ENCODE data around the gene ANKRD29. TPM values are rescaled to one million over a fixed set of nuclear protein-coding genes. Genes with fewer than 3 reads are reported as not detected.

The ANKRD29 gene
- total and polyA plus RNA-seq, 2 of the 4 experiments (the other 2 are of a cell fraction): 0.18 to 0.31 TPM

DNA sequence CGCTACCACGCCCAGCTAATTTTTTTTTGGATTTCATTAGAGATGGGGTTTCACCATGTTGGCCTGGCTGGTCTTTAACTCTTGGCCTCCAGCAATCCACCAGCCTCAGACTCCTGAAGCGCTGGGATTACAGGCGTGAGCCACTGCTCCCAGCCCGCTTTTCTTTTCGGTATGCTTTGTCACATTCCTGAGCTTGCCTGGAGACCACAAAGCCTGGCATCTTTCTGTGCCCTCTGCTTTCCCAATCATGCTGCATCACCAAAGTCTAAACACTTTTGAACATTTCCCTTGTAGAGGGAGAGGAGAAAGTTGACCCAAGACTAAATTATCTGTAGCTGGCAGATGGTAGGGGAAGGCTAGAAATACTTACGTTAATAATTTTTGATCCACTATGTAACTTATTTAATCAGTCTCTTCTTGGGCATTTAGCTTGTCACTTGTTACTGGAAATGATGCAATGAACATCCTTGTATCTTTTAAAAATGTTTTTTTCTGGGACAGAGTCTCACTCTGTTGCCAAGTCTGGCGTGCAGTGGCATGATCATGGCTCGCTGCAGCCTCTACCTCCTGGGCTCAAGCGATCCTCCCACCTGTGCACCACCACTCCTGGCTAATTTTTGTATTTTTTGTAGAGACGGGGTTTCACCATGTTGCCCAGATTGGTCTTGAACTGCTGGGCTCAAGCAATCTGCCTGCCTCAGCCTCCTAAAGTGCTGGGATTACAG lies 73.7 kb downstream of the ANKRD29 start:
- no peak for ATAC-seq (ENCODE audit: low read depth)
- no TSS peak for BruUV-seq (replicated peaks)
- H2BK120ac ChIP-seq (ENCODE audit: low read depth, low read length): no peak overlapping the region
- peaks cover 2% of the 10 kb centered on the region for H3K4me1 ChIP-seq (ENCODE audit: control insufficient read depth, insufficient read depth, low read length)
- WGBS, 2 experiments (ENCODE audit: extremely low coverage in 2 of 2, insufficient read length in 1 of 2): 67% methylated on average over 4 of the region's 11 CpGs; no CpG with 5 or more reads in 1 of the 2 experiments
- no peak for TF ChIP-seq SMC3 (IDR thresholded peaks at IDR 0.05; ENCODE audit: low read depth, low read length)
- TF ChIP-seq RFX5 (IDR thresholded peaks at IDR 0.05; ENCODE audit: low read depth, low read length): no peak
- TF ChIP-seq, protein P1, sequence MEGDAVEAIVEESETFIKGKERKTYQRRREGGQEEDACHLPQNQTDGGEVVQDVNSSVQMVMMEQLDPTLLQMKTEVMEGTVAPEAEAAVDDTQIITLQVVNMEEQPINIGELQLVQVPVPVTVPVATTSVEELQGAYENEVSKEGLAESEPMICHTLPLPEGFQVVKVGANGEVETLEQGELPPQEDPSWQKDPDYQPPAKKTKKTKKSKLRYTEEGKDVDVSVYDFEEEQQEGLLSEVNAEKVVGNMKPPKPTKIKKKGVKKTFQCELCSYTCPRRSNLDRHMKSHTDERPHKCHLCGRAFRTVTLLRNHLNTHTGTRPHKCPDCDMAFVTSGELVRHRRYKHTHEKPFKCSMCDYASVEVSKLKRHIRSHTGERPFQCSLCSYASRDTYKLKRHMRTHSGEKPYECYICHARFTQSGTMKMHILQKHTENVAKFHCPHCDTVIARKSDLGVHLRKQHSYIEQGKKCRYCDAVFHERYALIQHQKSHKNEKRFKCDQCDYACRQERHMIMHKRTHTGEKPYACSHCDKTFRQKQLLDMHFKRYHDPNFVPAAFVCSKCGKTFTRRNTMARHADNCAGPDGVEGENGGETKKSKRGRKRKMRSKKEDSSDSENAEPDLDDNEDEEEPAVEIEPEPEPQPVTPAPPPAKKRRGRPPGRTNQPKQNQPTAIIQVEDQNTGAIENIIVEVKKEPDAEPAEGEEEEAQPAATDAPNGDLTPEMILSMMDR (conservative IDR thresholded peaks at IDR 0.05; ENCODE audit: low read depth, low read length): no peak
- TF ChIP-seq MAZ (IDR thresholded peaks at IDR 0.05; ENCODE audit: borderline replicate concordance, low read depth, low read length): no peak
- no peak for TF ChIP-seq BHLHE40 (IDR thresholded peaks at IDR 0.05; ENCODE audit: low read depth, low read length)
- TF ChIP-seq CEBPB (IDR thresholded peaks at IDR 0.05; ENCODE audit: low read depth, low read length): no peak
- H3K4ac ChIP-seq (ENCODE audit: low read depth, low read length): no peak overlapping the region
- ChIA-PET POLR2A (ENCODE audit: unreplicated experiment) (interaction anchor here (0.6 kb wide), 1 partner anchor 1390 kb away, joined by 6 read pairs; no protein-coding TSS in a partner anchor), CTCF (interaction anchor here (1.9 kb wide), 1 partner anchor 72 kb away, joined by 4 read pairs; no protein-coding TSS in a partner anchor)
- no peak overlapping the region for H3K18ac ChIP-seq (ENCODE audit: low read depth, low read length)
- no peak overlapping the region for H2AK5ac ChIP-seq (ENCODE audit: low read depth, low read length)
- intact Hi-C loops (cut with micrococcal nuclease) (loop anchor here (5.0 kb wide), 1 partner anchor 87 kb away; the partner anchor contains the start of gene RMC1), in situ Hi-C loops (cut with MboI; ENCODE audit: low sequenced_read_pairs) (no loop called here), dilution Hi-C loops (cut with HindIII; ENCODE audit: low sequenced_read_pairs, unreplicated experiment) (no loop called here)
- H3K56ac ChIP-seq (ENCODE audit: extremely low read depth, insufficient read depth, low read length): no peak overlapping the region
- no peaks in the 10 kb centered on the region for H3K27me3 ChIP-seq (ENCODE audit: control insufficient read depth, insufficient read depth, low read length)
- H3K27ac ChIP-seq (ENCODE audit: insufficient read depth, low read length): no peak overlapping the region
- no peak overlapping the region for H2BK5ac ChIP-seq (ENCODE audit: low read depth, low read length, poor library complexity, severe bottlenecking)
- peaks cover 7% of the 10 kb centered on the region; the same call in 1 of the 2 replicates for H4K20me1 ChIP-seq (ENCODE audit: insufficient read depth, low read length)
- no peak overlapping the region for H3K9ac ChIP-seq (ENCODE audit: low read depth, low read length)
- peaks cover 9% of the 10 kb centered on the region; the same call in 1 of the 2 replicates for H3K9me1 ChIP-seq (ENCODE audit: insufficient read depth, low read length)
- no peaks in the 10 kb centered on the region for H3K36me3 ChIP-seq (ENCODE audit: control insufficient read depth, insufficient read depth, low read length)
- DNase-seq: no peak
- H3K4me2 ChIP-seq (ENCODE audit: low read depth, low read length): no peak overlapping the region
- no peak overlapping the region for H3K4me3 ChIP-seq (ENCODE audit: insufficient read depth, low read depth, low read length)
- H4K8ac ChIP-seq (ENCODE audit: low read depth in 2 of 2, low read length in 2 of 2): no peak overlapping the region
- no peak overlapping the region for H2AFZ ChIP-seq (replicated peaks; ENCODE audit: low read length, poor library complexity)
- H3K14ac ChIP-seq (replicated peaks; ENCODE audit: low read depth, low read length): no peak overlapping the region
- H3K23ac ChIP-seq (ENCODE audit: low read depth, low read length): no peak overlapping the region
- no peaks in the 10 kb centered on the region for H3K9me3 ChIP-seq (ENCODE audit: control insufficient read depth, insufficient read depth, low read length)
- H4K91ac ChIP-seq (ENCODE audit: insufficient read depth, low read depth, low read length): no peak overlapping the region
- H4K5ac ChIP-seq (ENCODE audit: low read depth, low read length): no peak overlapping the region
- H3K79me1 ChIP-seq (ENCODE audit: low read depth in 1 of 2, low read length in 2 of 2): peaks cover 10 to 20% of the 10 kb centered on the region in 2 experiments
- H2AK9ac ChIP-seq (replicated peaks; ENCODE audit: low read depth, low read length, poor library complexity): no peak overlapping the region
- H2BK15ac ChIP-seq (ENCODE audit: low read depth, low read length): no peak overlapping the region
- no peak overlapping the region for H2BK20ac ChIP-seq (ENCODE audit: low read depth, low read length)

Measured in IMR-90 (cell line).